Rectal smooth muscle tissue (tissue), 1 donor: ENCODE measurements around the gene IDH3G.
A peak's percentile ranks its signal among the peaks of the same experiment; 100 is the strongest.
"Not testable (repeated sequence)": the region's sequence is repeated elsewhere in the genome, so short reads cannot be mapped to it uniquely, and the experiment has no call there.

Experiments
- H3K27ac ChIP-seq: one replicate; pipeline ENCODE4 v1.7.0; 2013; ENCODE audit warnings: low read depth, low read length, inconsistent platforms
- H3K27me3 ChIP-seq: one replicate; pipeline ENCODE4 v1.7.0; 2013; ENCODE audit warnings: low read length; ENCODE audit not compliant: control insufficient read depth, insufficient read depth
- H3K36me3 ChIP-seq: one replicate; pipeline ENCODE4 v1.7.0; 2013; ENCODE audit warnings: low read length; ENCODE audit not compliant: control insufficient read depth, insufficient read depth
- H3K4me1 ChIP-seq: one replicate; pipeline ENCODE4 v1.7.0; 2013; ENCODE audit warnings: low read length; ENCODE audit not compliant: control insufficient read depth, insufficient read depth
- H3K4me3 ChIP-seq: one replicate; pipeline ENCODE4 v1.7.0; 2013; ENCODE audit warnings: low read length
- H3K9ac ChIP-seq: one replicate; pipeline ENCODE4 v1.7.0; 2013; ENCODE audit warnings: low read length

The IDH3G gene

DNA sequence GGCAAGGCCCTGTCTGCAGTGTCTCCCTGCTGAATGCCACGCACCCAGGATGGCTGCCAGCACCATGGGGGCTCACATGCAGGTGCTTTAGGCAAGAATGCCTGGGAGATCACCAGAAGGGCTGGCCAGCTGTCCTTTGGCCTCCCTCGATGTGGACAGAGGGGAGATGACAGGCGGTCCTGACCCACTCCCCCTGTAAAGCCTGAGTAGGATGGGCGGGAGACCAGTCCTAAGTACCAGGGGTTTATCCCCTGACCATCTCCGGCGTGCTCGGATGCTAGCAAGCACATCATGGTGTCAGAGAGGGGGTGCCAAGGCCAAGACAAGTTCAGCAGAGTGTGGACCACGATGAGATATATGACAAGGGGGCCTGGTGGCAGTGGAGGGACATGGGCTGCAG lies 30.9 kb upstream of the IDH3G start:
- no peaks in the 10 kb centered on the region for H3K36me3 ChIP-seq
- no peak overlapping the region for H3K4me3 ChIP-seq
- no peaks in the 10 kb centered on the region for H3K4me1 ChIP-seq
- H3K27ac ChIP-seq, result no peak overlapping the region
- peaks cover 13% of the 10 kb centered on the region for H3K27me3 ChIP-seq
- no peak overlapping the region for H3K9ac ChIP-seq

DNA sequence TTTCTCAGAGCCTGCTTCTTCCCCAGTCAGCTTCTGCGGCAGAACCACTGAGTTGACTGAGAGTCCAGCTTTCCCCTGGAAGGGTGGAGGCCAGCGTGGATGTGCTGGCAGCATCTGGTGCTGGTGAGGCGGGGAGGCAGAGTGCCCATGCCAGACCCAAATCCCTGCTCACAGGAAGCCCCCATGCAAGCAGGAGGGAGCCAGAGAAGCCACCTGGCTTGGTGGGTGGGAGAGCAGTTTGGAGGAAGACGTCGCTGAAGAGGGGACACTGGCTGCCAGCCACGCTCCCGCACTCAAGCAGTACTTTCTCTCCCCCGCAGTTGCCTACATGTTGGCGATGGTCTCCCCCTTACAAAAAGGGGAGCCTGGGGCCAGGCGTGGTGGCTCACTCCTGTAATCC lies 30.2 kb upstream of the IDH3G start:
- Histone ChIP-seq H3K27me3 (peaks cover 15% of the 10 kb centered on the region), H3K4me1 (no peaks in the 10 kb centered on the region), H3K9ac (no peak overlapping the region), H3K4me3 (no peak overlapping the region), H3K36me3 (no peaks in the 10 kb centered on the region), H3K27ac (no peak overlapping the region)

GRCh38 chrX:153821066-153821465 lies 26.9 kb upstream of the IDH3G start:
- Histone ChIP-seq H3K9ac (no peak overlapping the region), H3K4me3 (no peak overlapping the region), H3K4me1 (no peaks in the 10 kb centered on the region), H3K27me3 (peaks cover 10% of the 10 kb centered on the region), H3K36me3 (no peaks in the 10 kb centered on the region), H3K27ac (no peak overlapping the region)

- no peak overlapping the region for H3K27ac ChIP-seq
- H3K27me3 ChIP-seq, result peaks cover 10% of the 10 kb centered on the region
- H3K4me3 ChIP-seq, result no peak overlapping the region
- no peak overlapping the region for H3K9ac ChIP-seq
- no peaks in the 10 kb centered on the region for H3K4me1 ChIP-seq
- H3K36me3 ChIP-seq, result no peaks in the 10 kb centered on the region
These were observed 26.4 kb upstream of the IDH3G start for GRCh38 chrX:153820601-153821000.

DNA sequence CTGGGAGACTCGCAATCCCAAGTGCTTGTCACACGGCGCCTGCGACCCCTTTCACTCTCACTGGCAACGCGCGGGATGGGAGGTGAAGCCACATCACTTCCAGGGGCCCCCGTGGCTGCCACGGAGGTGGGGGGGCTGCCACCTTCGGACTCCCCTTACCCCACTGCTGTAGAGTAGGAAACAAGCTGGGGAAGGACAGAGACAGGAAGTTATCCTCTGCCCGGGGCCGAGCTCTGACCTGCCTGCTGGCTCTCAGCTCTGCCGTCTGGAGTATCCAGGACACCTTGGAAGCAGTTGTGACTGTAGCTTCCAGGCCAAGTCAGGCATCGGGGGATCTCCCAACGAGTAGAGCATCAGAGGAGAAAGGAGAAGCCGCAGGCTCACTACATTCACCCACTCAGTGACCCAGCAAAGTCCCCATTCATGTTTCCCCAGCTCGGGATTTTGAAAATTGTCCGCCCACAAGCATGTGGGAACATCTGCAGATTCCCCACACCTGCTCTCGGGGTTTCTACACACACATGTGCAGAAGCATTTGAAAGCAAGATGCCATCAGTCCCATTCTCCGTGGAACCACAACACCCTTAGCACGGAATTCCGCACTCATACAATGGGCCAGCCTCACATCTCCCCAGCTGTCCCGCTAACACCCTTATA lies 25.3 kb upstream of the IDH3G start:
- Histone ChIP-seq H3K27me3 (peaks cover 13% of the 10 kb centered on the region), H3K4me3 (peak overlapping the region; percentile 58), H3K36me3 (no peaks in the 10 kb centered on the region), H3K4me1 (no peaks in the 10 kb centered on the region), H3K9ac (no peak overlapping the region), H3K27ac (no peak overlapping the region)

DNA sequence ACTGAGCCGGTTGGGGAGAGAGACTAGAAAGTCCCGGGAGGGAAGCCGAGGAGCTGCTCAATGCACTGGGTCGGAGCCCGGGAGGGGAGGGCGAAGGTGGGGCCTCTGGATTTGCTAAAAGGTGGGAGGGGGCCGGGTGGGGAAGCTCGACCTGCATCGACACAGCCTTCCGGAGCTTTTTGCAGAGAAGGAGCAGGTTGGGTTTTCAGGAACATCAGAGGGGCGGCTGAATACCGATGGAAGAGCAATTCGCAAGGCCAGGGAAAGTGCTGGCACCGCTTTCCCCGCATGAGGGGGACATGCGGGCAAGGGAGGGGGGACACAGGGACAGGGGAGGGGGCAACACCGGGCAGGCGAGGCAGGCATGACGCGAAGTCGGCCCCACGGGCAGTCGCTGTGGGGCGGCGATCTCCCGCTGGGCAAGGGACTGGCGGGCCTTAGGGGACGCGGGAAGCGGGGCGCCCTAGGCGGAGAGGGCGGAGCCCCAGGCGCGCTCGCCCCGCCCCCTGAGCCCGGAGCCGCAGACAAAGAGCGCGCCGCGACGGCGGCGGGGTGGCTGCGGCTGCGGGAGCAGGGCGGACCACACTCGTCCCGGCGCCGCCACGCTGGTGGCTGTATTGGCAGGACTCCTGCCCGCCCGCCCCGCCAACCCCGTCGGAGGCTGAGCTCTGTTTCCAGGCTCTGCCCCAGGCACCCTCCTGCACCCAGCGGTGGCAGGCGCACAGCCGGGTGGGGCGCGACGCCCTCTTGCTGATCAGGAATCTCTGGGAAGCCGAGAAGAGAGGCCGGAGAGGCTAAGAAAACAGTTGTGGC lies 24.6 kb upstream of the IDH3G start:
- H3K36me3 ChIP-seq, result no peaks in the 10 kb centered on the region
- no peak overlapping the region for H3K9ac ChIP-seq
- no peak overlapping the region for H3K27ac ChIP-seq
- H3K27me3 ChIP-seq, result peaks cover 13% of the 10 kb centered on the region
- H3K4me1 ChIP-seq, result no peaks in the 10 kb centered on the region
- peak overlapping the region; percentile 58 for H3K4me3 ChIP-seq

- H3K4me3 ChIP-seq, H3K27ac ChIP-seq, H3K36me3 ChIP-seq, H3K9ac ChIP-seq, H3K4me1 ChIP-seq: not testable (repeated sequence)
- H3K27me3 ChIP-seq, result peaks cover 13% of the 10 kb centered on the region
These were observed 23.9 kb upstream of the IDH3G start for GRCh38 chrX:153818064-153818463.

DNA sequence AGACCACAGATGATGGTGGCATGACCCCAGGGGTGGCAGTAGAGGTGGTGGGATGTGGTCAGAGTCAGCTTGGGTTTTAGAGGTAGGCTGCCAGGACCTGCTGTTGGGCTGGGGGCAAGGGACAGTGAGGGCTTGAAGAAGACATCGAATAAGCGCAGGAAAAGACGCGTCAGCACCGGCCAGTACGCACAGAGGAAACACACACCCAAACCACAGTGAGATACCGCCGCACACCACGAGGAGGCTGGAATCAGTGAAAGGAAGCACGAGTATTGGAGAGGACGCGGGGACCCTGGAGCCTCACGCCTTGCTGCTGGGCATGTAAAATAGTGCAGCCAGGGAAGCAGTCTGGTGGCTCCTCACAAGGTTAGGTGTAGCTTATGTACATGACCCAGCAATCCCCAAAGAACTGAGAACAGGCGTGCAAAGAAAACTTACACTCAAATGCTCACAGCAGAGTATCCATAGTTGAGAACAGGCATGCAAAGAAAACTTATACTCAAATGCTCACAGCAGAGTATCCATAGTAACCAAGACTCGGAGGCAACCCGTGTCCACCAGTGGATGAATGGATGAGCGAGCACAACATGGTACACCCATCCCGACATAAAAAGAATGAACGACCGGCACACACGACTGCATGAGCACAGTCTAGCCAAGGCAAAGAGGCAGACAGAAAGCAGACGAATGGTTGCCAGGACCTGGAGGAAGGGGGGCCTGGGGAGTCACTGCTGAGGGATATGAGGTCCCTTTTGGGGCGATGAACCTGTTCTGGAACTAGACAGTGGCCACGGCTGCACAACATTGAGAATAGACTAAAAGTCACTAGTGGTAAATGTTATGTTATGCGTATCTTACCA lies 22.9 kb upstream of the IDH3G start:
- Histone ChIP-seq H3K27me3 (peaks cover 13% of the 10 kb centered on the region), H3K4me3 (no peak overlapping the region), H3K9ac (no peak overlapping the region), H3K4me1 (no peaks in the 10 kb centered on the region), H3K27ac (no peak overlapping the region), H3K36me3 (no peaks in the 10 kb centered on the region)

DNA sequence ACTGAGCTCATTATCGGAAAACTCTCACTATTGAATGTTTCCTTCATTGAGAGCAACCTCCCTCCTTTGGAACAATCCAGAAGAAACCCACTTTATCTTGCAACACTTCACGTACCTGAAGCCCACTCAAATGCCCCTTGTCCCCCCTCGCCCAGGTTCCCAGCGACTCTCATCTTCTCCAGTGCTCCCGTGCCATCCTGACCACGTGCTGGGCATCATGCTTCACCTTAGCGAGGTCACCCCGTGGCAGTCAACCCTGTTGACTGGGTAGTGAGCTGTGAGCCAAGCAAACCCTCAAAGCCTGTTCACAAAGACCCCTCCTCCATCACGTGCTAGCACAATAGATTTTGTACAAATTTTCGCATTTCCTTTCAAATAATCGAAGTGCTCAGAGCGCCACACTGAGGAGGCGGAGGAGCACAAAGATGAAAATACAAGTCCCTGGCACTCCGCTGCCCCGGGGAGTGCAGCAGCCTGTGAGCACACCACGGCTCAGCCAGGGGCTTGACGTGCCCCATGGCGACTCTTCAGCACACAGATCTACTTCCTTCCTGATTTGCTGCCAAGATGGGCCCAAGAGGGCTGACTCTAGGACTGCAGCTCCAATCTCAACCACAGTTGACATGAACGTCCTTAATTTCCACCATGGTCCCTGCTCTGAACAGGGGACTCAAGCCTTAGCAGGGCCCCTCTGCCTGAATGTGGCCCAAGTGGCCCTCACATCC lies 20.6 kb upstream of the IDH3G start:
- Histone ChIP-seq H3K27me3 (peaks cover 17% of the 10 kb centered on the region), H3K4me1 (no peaks in the 10 kb centered on the region), H3K9ac (no peak overlapping the region), H3K27ac (no peak overlapping the region), H3K36me3 (no peaks in the 10 kb centered on the region), H3K4me3 (no peak overlapping the region)

DNA sequence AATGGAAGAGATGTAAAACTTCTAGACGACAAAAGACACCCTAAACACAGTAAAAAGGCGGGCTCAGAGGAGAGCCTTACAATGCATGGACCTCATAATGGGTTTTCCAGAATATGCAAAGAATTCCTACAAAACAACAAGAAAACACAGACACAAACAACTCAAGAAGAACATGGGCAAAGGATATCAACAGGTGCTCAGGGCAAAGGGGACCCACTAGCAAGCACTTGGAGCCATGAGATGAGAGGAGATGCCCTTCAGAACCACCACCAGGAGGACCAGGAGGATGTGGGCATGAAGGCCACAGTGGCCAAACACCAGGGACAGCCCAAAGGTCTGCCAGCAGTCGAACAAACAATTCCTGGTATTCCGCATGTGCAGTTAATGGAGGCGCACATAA lies 19.0 kb upstream of the IDH3G start:
- Histone ChIP-seq H3K27me3 (peaks cover 16% of the 10 kb centered on the region), H3K4me3 (no peak overlapping the region), H3K9ac (no peak overlapping the region), H3K4me1 (no peaks in the 10 kb centered on the region), H3K27ac (no peak overlapping the region), H3K36me3 (no peaks in the 10 kb centered on the region)

- Histone ChIP-seq H3K36me3 (no peaks in the 10 kb centered on the region), H3K4me1 (no peaks in the 10 kb centered on the region), H3K9ac (no peak overlapping the region), H3K27ac (no peak overlapping the region), H3K27me3 (peaks cover 16% of the 10 kb centered on the region), H3K4me3 (no peak overlapping the region)
These were observed 18.0 kb upstream of the IDH3G start for GRCh38 chrX:153812220-153812619.

DNA sequence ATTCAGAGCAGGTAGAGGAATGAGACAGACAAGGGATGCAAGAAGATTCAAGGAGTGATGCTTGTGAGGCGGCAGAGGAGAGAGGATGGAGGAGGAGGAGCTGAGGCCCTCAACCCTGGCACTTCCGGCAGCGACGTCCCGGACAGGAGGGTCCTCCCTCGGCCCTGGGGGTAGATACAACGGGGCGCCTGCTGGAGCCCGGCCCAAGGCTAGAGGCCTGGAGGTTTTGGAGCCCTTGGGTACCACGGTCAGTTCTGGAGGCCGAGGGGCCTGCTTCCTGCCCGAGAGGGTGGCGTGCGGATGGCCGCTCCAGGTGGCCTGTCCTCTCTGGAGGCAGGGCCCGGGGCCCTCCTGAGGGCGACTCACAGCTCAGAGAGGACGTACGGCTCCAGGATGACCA lies 13.8 kb upstream of the IDH3G start:
- peaks cover 9% of the 10 kb centered on the region for H3K27me3 ChIP-seq
- no peak overlapping the region for H3K27ac ChIP-seq
- no peak overlapping the region for H3K9ac ChIP-seq

More for the DNA sequence above, 13.8 kb upstream of the IDH3G start:
- H3K4me3 ChIP-seq, result no peak overlapping the region
- no peaks in the 10 kb centered on the region for H3K36me3 ChIP-seq
- H3K4me1 ChIP-seq, result no peaks in the 10 kb centered on the region
